ENCODE data around the gene APOF.
A peak's percentile ranks its signal among the peaks of the same experiment; 100 is the strongest.
"Not testable (repeated sequence)": the region's sequence is repeated elsewhere in the genome, so short reads cannot be mapped to it uniquely, and the experiment has no call there.

The APOF gene

DNA sequence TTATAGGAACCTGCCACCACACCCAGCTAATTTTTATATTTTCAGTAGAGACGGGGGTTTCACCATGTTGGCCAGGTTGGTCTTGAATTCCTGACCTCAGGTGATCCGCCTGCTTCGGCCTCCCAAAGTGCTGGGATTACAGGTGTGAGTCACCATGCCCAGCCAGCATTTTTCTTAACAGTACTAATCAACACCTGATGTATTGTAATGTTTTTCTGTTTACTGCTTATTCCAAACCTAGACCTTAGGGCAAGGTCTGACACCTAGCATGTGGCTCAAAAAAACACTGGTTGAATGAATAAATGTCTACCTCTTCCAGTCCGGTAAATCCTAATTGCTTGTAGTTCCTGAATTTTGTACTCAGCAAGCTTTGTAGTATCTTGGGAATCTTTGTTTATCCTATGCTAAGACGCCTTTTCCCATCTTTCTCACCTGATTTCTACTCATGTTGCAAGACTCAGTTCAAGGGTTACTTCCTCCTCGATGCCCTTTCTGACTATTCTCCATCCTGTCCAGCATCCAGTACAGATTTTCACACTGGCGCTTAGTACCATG lies 31.6 kb downstream of the APOF start:
- Histone ChIP-seq H3K4me3 (ENCODE audit: low read depth, low read length) (no peak overlapping the region), H3K4me1 (ENCODE audit: control insufficient read depth, insufficient read depth, low read length, unreplicated experiment) (peaks cover 8% of the 10 kb centered on the region), H3K27ac (ENCODE audit: low read depth, low read length) (no peak overlapping the region), H2AFZ (ENCODE audit: low read length, unreplicated experiment) (no peak overlapping the region), H3K27me3 (ENCODE audit: insufficient read depth, low read length) (no peaks in the 10 kb centered on the region), H3K79me2 (ENCODE audit: control insufficient read depth, insufficient read depth, low read length, unreplicated experiment) (no peaks in the 10 kb centered on the region), H3K36me3 (ENCODE audit: insufficient read depth, low read length) (peaks cover 7% of the 10 kb centered on the region; the same call in 1 of the 2 replicates)

DNA sequence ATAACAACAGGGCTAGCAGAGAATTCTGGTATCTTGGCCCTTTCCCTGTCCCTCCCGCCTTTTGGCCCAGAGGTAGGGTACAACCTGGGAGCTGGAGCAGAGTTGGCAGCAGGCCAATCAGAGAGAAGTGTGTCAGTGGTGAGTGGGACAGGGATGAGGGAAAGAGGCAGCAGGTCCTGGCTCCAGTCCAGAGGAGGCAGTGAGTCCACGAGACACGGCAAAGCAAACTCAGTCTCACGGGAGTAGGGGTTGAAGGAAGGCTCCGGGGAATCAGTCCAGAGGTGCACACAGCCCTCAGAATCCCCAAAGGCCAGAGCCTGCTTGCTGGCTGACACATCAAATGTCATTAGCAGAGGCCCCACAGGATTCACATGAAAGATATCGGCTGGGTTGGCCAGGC lies 36.1 kb downstream of the APOF start:
- no peak overlapping the region for H2AFZ ChIP-seq (ENCODE audit: low read length, unreplicated experiment)
- no peak overlapping the region for H3K27ac ChIP-seq (ENCODE audit: low read depth, low read length)
- no peaks in the 10 kb centered on the region for H3K27me3 ChIP-seq (ENCODE audit: insufficient read depth, low read length)
- H3K79me2 ChIP-seq (ENCODE audit: control insufficient read depth, insufficient read depth, low read length, unreplicated experiment) = no peaks in the 10 kb centered on the region
- H3K36me3 ChIP-seq (ENCODE audit: insufficient read depth, low read length) = peaks cover 15% of the 10 kb centered on the region
- H3K4me1 ChIP-seq (ENCODE audit: control insufficient read depth, insufficient read depth, low read length, unreplicated experiment) = no peaks in the 10 kb centered on the region
- no peak overlapping the region for H3K4me3 ChIP-seq (ENCODE audit: low read depth, low read length)

DNA sequence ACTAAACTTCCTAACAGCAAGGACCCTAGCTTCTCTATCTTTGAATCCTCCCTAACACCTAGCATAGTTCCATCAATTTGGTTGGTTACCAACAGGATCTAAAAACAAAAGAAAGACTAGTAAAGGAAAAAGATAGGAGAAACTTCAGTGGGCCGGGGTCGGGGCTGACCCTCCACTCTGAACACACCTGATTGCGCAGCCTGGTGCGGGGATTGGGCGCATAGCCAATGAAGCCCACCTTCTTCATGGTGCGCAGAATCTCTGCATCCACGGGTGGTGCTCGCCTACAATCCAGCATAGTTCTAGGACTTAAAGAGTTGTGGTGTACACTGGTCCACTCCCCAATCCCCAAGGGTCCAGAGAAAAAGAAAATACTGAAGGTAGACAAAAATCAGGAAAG lies 36.5 kb downstream of the APOF start:
- H3K27me3 ChIP-seq (ENCODE audit: insufficient read depth, low read length) = no peaks in the 10 kb centered on the region
- H3K4me3 ChIP-seq (ENCODE audit: low read depth, low read length) = no peak overlapping the region
- no peaks in the 10 kb centered on the region for H3K79me2 ChIP-seq (ENCODE audit: control insufficient read depth, insufficient read depth, low read length, unreplicated experiment)
- H3K27ac ChIP-seq (ENCODE audit: low read depth, low read length) = no peak overlapping the region
- H3K4me1 ChIP-seq (ENCODE audit: control insufficient read depth, insufficient read depth, low read length, unreplicated experiment) = no peaks in the 10 kb centered on the region
- H3K36me3 ChIP-seq (ENCODE audit: insufficient read depth, low read length) = peaks cover 15% of the 10 kb centered on the region
- H2AFZ ChIP-seq (ENCODE audit: low read length, unreplicated experiment) = no peak overlapping the region

DNA sequence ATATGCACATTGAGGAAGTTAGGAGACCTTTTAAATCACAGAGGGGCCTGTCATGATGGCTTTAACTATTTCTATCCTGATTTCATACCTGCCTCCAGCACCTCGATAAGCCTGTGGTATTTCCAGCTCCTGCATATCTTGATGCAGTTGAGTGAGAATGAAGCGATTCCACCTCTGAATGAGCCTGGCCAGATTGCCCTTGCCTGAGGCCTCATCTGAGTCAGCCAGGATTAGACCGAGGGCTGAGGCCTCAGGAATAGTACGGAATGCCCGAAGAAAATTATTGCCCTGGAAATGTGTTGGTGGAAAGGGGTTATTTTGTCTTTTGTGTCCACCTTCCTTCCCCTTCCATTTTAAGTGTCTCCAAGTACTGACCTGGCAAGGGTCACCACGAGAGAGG lies 38.5 kb downstream of the APOF start:
- Histone ChIP-seq H3K4me1 (ENCODE audit: control insufficient read depth, insufficient read depth, low read length, unreplicated experiment) (no peaks in the 10 kb centered on the region), H3K79me2 (ENCODE audit: control insufficient read depth, insufficient read depth, low read length, unreplicated experiment) (no peaks in the 10 kb centered on the region), H2AFZ (ENCODE audit: low read length, unreplicated experiment) (no peak overlapping the region), H3K4me3 (ENCODE audit: low read depth, low read length) (no peak overlapping the region), H3K27me3 (ENCODE audit: insufficient read depth, low read length) (no peaks in the 10 kb centered on the region), H3K36me3 (ENCODE audit: insufficient read depth, low read length) (peaks cover 17% of the 10 kb centered on the region), H3K27ac (ENCODE audit: low read depth, low read length) (no peak overlapping the region)

DNA sequence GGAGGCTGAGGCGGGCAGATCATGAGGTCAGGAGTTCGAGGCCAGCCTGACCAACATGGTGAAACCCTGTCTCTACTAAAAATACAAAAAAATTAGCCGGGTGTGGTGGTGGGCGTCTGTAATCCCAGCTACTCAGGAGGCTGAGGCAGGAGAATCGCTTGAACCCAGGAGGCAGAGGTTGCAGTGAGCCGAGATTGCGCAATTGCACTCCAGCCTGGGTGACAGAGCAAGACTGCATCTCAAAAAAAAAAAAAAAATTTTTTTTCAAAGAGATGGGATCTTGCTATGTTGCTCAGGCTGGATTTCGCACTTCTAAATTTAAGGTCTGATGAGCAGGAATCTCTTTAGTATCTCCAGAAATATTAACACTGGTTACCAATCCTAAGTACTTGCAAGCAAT lies 41.0 kb downstream of the APOF start:
- not testable (repeated sequence) for H2AFZ ChIP-seq (ENCODE audit: low read length, unreplicated experiment); H3K79me2 ChIP-seq (ENCODE audit: control insufficient read depth, insufficient read depth, low read length, unreplicated experiment); H3K4me1 ChIP-seq (ENCODE audit: control insufficient read depth, insufficient read depth, low read length, unreplicated experiment); H3K27me3 ChIP-seq (ENCODE audit: insufficient read depth, low read length); H3K27ac ChIP-seq (ENCODE audit: low read depth, low read length); H3K4me3 ChIP-seq (ENCODE audit: low read depth, low read length)
- H3K36me3 ChIP-seq (ENCODE audit: insufficient read depth, low read length) = peaks cover 15% of the 10 kb centered on the region

DNA sequence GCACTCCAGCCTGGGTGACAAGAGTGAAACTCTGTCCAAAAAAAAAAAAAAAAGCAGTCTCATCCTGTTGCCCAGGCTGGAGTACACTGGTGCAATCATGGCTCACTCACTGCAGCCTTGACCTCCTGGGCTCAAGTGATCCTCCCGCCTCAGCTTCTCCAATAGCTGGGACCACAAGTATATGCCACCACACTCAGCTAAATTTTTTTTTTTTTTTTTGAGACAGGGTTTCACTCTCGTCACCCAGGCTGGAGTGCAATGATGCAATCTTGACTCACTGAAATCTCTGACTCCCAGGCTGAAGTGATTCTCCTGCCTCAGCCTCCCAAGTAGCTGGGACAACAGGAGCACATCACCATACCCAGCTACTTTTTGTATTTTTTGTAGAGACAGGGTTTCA lies 41.6 kb downstream of the APOF start:
- no peak overlapping the region for H2AFZ ChIP-seq (ENCODE audit: low read length, unreplicated experiment)
- H3K4me1 ChIP-seq (ENCODE audit: control insufficient read depth, insufficient read depth, low read length, unreplicated experiment) = peaks cover 4% of the 10 kb centered on the region
- peaks cover 12% of the 10 kb centered on the region for H3K36me3 ChIP-seq (ENCODE audit: insufficient read depth, low read length)
- H3K27ac ChIP-seq (ENCODE audit: low read depth, low read length) = no peak overlapping the region
- H3K4me3 ChIP-seq (ENCODE audit: low read depth, low read length) = no peak overlapping the region
- H3K27me3 ChIP-seq (ENCODE audit: insufficient read depth, low read length) = no peaks in the 10 kb centered on the region
- no peaks in the 10 kb centered on the region for H3K79me2 ChIP-seq (ENCODE audit: control insufficient read depth, insufficient read depth, low read length, unreplicated experiment)

DNA sequence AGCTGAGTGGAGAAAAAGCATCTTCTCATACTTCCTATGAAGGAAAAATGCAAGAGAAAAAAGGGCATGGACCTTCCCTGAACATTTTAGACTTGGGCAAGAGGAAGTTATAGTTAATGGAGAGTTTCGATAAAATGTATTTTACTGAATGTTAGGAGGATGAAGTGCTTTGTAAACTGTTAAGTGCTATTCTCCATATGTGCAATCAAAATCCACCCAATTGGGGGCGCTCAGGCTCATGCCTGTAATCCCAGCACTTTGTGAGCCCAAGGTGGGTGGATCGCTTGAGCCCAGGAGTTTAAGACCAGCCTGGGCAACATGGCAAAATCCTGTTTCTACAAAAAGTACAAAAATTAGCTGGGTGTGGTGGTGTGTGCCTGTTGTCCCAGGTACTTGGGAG lies 45.0 kb downstream of the APOF start:
- Histone ChIP-seq H3K27me3 (ENCODE audit: insufficient read depth, low read length) (no peaks in the 10 kb centered on the region), H2AFZ (ENCODE audit: low read length, unreplicated experiment) (no peak overlapping the region), H3K4me3 (ENCODE audit: low read depth, low read length) (no peak overlapping the region), H3K27ac (ENCODE audit: low read depth, low read length) (no peak overlapping the region), H3K36me3 (ENCODE audit: insufficient read depth, low read length) (peaks cover 9% of the 10 kb centered on the region; the same call in 1 of the 2 replicates), H3K79me2 (ENCODE audit: control insufficient read depth, insufficient read depth, low read length, unreplicated experiment) (peaks cover 18% of the 10 kb centered on the region), H3K4me1 (ENCODE audit: control insufficient read depth, insufficient read depth, low read length, unreplicated experiment) (peaks cover 9% of the 10 kb centered on the region)

DNA sequence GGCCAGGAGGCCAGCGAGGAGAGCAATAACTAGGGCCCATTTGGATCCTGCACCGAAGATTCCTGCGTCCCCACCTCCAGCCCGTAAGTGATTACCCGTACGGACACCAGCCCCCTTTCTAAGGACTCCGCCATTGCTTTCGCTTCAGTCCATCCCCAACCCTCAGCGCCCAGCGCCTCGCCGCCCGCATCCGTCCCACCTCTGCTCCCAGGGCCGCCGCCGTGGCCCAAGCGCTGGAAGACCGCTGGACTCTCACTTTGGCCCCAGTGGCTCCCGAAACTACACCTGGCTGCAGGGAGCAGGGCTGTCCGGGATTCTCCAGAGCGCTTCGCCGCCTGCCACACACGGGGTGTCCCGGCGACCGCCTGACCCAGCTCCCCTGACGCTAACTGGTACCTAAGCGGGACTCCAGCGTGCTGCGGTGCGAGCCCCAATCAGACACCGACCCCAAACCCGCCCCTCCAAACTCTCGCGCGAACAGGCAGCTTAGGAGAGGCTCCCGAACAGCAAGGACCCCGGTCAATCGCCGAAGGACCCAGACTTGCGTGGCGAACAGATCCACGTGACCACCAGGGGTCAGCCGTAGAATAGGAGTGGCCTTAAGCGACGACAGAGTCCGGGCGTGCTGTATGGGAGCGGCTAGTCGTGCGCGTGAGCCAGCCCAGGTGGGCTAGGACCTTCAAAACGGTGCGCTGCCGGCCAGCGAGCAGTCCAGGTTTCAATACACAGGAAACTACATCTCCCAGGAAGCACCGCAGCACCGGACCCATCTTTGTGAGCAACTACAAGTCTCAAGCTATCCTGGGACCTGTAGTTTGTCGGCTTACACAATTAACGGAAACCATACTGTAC lies 46.8 kb downstream of the APOF start, which contains the start of gene CNPY2:
TSS of gene CNPY2 (minus strand) at position 367 of the 852 bp plus-strand sequence. CDS start 771 bp downstream, outside the sequence.
- Histone ChIP-seq H3K4me1 (ENCODE audit: control insufficient read depth, insufficient read depth, low read length, unreplicated experiment) (peaks cover 9% of the 10 kb centered on the region), H2AFZ (ENCODE audit: low read length, unreplicated experiment) (peak within 1 kb of the TSS; percentile 87), H3K27ac (ENCODE audit: low read depth, low read length) (peak within 1 kb of the TSS; percentile 78), H3K79me2 (ENCODE audit: control insufficient read depth, insufficient read depth, low read length, unreplicated experiment) (peaks cover 18% of the 10 kb centered on the region), H3K4me3 (ENCODE audit: low read depth, low read length) (peak within 1 kb of the TSS; percentile 87), H3K27me3 (ENCODE audit: insufficient read depth, low read length) (no peaks in the 10 kb centered on the region), H3K36me3 (ENCODE audit: insufficient read depth, low read length) (peaks cover 14% of the 10 kb centered on the region; the same call in 1 of the 2 replicates)

DNA sequence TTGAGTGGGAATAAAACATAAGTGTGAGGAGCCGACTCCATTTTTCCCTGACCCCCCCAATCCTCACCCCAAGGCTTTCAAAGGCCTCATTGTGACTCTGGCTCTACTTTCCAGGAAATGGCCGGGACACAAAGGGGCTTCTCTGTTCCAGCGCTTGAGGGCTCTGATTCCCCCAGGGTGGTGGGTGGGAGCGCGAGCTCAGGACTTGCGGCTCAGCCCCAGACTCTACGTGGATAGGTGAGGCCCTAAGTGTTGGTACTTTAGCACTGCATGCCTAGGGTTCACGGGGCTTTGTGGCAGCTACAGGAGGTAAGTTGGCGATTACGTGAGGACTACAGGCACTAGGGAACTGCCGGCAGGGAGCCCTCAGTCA lies 47.4 kb downstream of the APOF start:
- Histone ChIP-seq H2AFZ (ENCODE audit: low read length, unreplicated experiment) (peak overlapping the region; percentile 51), H3K4me3 (ENCODE audit: low read depth, low read length) (peak overlapping the region; percentile 87), H3K79me2 (ENCODE audit: control insufficient read depth, insufficient read depth, low read length, unreplicated experiment) (peaks cover 18% of the 10 kb centered on the region), H3K27ac (ENCODE audit: low read depth, low read length) (peak overlapping the region; percentile 78; the same call in 1 of the 2 replicates), H3K36me3 (ENCODE audit: insufficient read depth, low read length) (peaks cover 14% of the 10 kb centered on the region; the same call in 1 of the 2 replicates), H3K27me3 (ENCODE audit: insufficient read depth, low read length) (no peaks in the 10 kb centered on the region), H3K4me1 (ENCODE audit: control insufficient read depth, insufficient read depth, low read length, unreplicated experiment) (peaks cover 9% of the 10 kb centered on the region)

DNA sequence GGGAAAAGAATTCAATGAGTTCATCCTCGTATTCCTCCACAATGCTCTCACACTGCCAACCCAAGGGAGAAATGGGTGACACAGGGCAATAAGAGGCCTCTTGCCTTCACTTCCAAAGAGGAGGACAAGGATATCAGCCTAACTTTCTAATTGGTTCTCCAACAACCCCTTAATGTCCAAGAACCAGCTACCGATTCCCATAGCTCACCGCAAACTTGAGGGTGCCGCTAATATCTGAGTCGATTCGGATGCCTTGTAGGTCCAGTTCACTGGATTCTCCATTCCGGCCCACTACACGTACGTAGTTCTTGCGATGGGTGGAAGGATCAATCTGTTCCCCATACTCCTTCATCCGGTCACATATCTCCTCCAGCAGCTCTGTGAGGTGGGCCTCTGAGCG lies 51.7 kb downstream of the APOF start:
- Histone ChIP-seq H2AFZ (ENCODE audit: low read length, unreplicated experiment) (no peak overlapping the region), H3K4me3 (ENCODE audit: low read depth, low read length) (no peak overlapping the region), H3K27me3 (ENCODE audit: insufficient read depth, low read length) (no peaks in the 10 kb centered on the region), H3K36me3 (ENCODE audit: insufficient read depth, low read length) (peaks cover 23% of the 10 kb centered on the region; the same call in 1 of the 2 replicates), H3K27ac (ENCODE audit: low read depth, low read length) (no peak overlapping the region), H3K79me2 (ENCODE audit: control insufficient read depth, insufficient read depth, low read length, unreplicated experiment) (peaks cover 18% of the 10 kb centered on the region), H3K4me1 (ENCODE audit: control insufficient read depth, insufficient read depth, low read length, unreplicated experiment) (peaks cover 5% of the 10 kb centered on the region)
